GM19238 (cell line): Measurements from ENCODE around the gene RPS10.
"Not testable (repeated sequence)": the region's sequence is repeated elsewhere in the genome, so short reads cannot be mapped to it uniquely, and the experiment has no call there.

ENCODE experiments used
- DNase-seq: peaks from one replicate; pipeline ENCODE4 v3.0.0; 2011; ENCODE audit warnings: low spot score; ENCODE audit not compliant: insufficient read length

The RPS10 gene

DNA sequence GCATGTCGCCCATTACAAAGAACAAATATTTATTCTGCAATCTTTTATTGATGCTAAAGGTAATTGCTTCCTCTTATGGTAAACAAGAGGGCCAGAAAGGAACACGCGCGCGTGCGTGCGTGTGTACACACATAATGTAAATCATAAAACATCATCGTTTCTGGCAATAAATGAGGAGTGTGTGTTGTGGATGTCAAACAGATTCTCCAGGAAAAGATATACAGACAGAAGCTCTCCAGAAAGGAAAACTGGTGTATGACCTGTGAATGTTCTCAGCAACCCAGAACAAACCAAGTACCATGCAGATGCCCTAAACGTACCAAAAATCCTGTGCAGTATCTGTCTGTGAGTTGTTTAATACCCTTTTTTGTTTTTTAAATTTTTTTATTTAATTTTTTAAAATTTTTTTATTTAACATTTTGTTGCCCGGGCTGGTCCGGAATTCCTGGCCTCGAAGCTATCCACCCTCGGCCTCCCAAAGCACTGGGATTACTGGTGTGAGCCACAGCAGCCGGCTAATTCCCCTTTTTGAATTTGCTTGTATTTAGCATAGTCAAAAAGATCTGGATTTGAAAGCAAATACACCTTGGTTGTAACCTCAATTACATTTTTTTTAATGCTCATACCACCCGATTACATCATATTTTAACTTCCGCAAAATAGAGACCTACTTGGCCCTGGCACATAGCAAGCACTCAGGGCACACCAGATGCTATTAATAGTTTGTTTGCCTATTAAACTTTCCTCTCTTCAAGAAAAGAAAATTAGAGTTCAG lies 32.5 kb downstream of the RPS10 start:
- no peak for DNase-seq

DNA sequence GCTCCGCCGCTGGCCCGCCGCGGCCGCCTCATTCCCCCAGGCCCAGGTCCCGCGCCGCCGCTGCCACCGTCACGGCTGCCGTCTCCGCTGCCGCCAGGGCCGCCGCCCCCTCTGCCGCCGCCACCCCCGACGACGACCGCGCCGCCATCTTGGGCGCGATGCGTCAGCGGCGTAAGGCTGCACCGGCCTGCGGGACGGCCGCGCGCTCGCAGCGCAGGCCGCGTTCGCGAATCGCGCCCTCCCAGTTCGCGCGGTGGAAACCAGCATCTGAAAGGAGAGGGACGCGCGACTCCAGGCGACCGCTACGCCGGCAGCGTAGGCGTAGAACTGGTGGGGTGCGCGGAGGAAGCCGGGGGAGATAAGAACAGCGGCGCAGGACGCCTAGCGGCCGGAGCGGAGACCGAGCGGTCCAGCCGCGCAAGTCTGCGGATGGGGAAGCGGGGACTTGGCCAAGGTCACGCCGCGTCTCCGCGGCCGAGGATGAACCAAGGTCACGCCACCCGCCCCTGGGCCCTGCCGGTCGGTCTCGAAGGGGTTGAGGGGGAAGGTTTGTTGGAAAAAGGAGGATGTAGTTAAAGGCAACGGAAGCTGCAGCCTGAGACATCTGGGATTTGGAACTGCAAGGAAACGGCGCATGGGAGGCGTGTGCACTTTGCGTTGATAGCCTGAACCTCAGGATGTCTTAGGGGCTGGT lies 33.2 kb downstream of the RPS10 start, which contains the start of gene NUDT3:
NUDT3 (minus strand) TSS at position 173 of the 694 bp plus-strand sequence. CDS start 307 bp downstream, outside the sequence.
- peak; percentile 89 for DNase-seq

DNA sequence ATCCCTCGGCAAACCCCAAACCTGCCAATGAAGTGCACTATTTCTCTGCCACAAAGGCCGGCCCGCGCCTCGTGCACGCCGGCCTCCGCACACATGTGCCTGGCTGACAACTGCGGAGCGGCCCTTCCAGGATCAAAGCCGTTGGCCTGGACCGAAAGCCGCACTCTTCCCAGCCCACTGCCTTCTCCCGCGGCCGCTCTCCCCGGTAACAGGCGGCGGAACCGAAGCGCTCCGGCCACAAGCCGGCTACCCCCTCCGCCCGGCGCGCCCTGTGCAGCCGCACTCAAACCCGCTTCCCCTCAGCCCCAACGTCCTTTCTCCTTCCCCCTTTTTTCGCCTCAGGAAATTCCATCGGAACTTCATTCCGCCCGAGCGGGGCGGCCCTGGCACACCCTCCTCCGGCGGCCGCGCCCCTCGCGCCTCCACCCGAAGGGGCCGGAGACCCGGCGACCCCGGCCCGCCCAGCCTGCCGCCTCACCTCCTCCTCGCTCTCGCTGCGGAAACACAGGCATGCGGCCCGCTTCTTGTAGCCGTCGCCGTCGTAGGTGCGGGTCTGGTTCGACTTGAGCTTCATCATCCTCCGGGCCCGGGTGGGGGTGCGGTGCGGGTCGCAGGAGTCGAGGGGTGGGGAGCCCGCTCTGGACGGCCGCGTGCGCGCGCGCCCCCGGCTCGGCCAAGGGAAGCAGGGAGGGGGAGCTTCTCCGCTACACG lies 33.9 kb downstream of the RPS10 start:
- peak; percentile 47 for DNase-seq

DNA sequence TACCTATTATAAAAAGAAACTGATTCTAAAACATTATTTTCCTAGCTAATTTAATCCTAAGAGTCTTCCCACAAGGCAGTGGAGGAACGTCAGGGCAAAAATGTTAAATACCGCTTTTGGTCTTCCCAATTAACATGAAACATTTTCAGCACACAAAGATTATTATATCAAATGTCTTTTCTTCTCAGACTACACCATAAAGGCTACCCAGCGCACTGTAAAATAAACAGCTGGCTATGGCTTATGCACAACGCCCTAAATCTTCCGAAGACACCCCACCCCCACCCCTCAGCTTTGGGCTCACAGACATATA lies 34.4 kb downstream of the RPS10 start:
- DNase-seq, result no peak

DNA sequence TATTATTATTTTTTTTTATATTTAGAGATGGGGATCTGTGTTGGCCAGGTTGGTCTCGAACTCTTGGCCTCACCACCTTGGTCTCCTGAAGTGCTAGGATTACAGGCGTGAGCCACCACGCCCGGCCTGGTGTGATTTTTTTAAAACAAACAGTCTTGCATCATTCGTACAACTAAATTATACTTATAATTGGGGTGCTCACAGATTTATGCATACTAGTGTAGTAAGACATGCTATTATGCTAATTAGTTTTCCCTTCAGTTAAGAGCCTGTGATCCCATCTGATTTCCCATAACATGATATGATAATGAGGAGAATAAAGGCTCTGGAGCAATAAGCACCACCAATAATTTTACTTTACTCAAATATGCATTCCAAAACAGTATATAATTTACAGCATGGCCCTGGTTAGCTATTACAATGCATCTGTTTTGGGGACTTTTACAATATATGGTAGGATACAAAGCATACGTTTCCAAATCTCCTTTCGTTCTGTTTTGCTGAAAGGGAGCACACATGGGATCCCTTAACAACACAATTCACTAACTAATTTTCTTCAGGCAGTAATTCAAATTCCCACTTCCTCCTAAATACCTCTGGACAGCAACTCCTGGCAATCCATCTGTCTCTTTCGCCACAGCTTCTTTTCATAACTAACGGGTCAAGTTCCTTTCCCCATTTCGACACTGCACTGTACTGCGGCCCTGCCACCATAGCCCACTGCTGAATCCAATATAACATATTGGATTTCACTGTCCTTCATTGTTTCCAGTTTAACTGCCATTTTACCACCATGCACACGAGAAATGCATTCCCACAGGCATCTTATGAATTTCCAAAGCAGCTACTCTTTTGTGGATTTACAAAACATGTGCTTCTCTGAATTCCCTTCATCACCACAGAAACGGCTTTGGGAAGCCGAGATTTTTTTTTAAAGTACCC lies 35.1 kb downstream of the RPS10 start:
- no peak for DNase-seq

DNA sequence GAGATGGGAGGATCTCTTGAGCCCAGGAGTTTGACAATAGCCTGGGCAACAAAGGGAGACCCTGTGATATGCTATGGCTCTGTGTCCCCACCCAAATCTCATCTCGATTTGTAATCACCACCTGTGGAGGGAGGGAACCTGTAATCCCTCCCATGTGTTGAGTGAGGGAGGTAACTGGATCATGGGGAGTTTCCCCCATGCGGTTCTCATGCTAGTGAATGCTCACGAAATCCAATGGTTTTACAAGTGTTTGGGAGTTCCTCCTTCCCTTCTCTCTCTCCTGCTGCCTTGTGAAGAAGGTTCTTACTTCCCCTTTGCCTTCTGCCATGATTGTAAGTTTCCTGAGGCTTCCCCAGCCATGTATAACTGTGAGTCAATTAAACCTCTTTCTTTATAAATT lies 36.8 kb downstream of the RPS10 start:
- no peak for DNase-seq

DNA sequence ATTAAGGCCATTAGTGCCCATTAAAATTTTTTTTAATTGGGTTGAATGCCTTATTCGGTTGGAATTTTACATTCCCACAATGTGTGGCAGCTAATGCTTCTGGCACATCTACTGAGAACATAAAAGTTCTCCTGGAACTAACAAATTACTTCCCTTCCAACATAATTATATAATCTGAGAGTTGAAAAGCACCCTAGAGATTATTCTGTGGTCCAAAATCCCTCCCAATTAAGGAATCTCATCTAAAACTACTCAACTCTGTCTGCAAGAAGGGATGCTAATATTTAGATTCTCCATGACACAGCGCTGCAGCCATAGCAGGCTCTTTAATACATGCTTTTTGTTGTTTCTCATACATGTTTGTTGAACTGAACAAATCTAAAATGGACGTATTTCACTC lies 37.4 kb downstream of the RPS10 start:
- DNase-seq, result no peak

DNA sequence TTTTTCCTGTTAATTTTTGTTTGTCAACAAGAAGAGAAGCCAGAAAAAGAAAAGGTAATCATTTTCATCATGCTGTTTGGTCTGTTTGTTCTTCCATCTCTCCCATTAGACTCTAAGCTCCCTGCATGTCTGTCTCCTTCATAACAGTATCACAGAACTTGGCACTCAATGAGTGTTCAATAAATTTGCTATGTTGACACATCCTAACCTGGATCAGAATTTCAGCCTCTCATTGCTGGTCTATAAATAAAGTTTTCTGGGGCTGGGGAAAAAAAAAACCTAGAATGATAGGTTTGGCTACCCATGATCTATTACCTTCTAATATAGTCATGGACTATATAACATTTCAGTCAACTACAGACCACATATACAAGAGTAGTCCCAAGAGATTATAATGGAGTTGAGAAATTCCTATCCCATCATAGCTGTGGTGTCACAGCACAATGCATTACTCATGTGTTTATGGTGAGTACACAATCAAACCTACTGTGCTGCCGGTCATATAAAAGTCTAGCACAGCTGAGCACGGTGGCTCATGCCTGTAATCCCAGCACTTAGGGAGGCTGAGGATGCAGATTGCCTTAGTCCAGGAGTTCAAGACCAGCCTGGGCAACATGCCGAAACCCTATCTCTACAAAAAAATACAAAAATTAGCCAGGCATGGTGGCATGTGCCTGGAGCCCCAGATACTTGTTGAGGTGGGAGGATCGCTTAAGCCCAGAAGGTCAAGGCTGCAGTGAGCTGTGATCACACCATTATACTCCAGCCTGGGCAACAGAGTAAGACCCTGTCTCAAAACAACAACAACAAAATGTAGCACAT lies 39.3 kb downstream of the RPS10 start:
- no peak for DNase-seq

DNA sequence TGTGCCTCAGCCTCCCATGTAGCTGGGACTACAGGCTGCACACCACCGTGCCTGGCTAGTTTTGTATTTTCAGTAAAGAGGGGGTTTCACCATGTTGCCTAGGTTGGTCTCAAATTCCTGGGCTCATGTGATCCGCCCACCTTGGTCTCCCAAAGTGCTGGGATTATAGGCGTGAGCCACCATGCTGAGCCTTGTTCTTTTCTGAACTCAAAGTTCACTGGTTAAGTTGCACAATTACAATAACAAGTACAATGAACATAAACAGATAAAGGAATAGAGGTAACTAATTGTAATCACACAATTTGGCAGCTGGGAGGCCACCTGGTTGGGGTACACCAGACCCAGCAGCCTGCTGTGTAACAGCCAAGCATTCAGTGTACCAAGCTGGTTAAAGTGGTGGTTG lies 40.1 kb downstream of the RPS10 start:
- no peak for DNase-seq

DNA sequence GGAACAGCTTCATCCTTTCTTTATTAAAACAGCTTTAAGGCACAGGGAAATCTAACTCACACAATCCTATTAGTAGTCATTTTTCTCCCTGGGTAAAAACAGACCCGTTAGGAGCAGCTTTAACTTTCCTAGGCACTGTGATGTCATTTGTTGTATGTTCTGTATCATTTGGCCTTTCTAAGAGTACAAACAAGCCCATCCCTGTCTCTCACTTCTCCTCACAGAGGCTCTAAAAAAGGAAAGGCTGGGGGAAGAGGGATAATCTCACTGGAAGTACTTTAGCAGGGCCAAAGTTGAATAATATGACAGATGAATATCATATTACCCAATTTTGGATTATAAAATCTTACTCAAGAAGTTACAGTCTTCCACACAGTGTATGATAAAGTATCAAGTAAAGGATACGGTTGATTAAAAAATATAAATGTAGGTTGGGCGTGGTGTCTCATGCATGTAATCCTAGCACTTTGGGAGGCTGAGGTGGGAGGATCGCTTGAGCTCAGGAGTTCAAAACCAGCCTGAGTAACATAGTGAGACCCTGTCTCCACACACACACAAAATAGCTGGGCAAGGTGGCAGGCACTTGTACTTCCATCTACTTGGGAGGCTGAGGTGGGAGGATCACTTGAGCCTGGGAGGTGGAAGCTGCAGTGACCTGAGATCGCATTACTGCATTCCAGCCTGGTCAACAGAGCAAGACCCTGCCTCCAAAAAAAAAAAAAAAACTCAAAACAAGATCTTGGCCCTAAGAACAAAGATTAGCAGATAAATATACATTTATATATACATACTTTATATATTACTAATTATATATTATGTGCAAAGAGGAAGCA lies 41.3 kb downstream of the RPS10 start:
- DNase-seq, result no peak

DNA sequence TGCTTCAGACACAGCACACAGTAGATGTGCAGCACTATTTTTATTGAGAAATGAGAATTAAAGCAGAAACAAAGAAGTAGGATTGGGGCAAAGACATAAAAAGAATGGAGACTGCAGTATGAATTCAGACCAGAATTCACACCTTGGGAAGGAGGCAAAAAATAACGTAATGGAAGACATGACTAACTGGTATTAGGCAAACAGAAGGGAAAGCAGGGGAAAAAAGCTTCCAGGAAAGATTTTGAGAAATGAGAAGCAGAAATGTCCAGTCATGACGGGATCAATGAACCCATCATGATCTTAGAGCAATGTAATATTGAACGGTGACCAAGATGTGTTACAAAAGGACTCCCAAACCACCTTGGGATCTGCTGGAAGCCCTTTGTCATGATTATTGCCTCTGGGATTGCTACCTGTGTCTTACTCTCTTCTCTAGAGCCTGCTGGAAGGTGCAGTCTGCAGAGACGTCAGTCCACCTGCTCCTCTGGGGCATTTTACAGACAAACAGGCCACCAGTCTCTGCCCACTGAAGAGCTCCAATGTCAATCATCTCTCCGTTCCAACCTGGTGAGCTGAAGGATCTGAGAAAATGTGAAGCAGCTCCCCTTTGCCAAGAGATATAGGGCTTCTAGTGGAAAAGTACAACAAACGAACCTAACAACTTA lies 42.1 kb downstream of the RPS10 start:
- no peak for DNase-seq

DNA sequence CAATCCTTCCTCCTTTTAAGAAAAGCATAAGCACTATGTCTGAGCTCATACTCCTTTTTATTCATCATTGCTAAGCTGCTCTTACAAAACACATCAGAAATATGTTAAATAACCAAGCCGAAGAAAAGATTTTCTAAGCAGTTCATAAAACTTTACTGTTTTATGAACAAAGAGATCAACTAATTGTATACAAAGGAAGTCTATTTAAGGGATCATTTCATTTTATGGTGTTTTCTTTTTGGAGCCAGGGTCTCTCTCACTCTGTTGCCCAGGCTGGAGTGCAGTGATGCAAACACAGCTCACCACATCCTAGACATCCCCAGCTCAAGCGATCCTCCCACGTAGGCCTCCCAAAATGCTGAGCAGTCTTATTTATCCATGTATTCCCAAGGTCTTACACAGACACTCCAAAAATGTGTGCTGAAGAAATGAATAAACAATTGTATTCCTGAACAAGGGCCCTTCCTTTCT lies 42.7 kb downstream of the RPS10 start:
- no peak for DNase-seq

DNA sequence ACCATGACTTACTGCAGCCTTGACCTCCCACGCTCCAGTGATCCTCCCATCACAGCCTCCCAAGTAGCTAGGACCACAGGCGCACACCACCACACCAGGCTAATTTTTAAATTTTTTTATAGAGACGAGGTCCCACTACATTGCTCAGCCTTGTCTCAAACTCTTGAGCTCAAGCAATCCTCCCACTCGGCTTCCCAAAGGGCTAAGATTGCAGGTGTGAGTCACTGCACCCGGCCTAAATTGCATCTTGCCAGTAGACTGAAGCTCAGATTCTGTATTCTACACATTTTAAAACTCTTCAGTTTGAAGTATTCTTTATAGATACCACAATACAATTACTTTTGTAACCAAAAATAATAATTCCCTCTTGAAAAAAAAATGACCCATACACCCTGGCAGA lies 44.8 kb downstream of the RPS10 start:
- no peak for DNase-seq

DNA sequence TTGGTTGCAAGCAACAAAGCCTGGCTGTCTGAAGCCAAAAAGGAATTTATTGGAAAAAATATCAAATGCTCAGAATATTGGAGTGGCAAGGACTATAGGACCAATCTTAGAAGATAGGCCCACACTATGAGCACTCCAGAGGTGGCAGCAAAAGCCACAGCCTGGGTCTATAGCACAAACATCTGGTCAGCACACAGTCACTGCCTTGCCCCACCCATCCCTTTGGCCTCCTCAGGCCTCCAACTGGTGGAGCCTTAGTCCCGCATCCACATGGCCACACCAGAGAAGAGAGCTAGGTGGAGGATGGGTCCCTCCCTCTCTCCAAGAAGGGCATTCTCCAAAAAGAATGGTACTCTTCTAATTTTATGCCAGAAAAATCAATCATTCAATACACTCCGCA lies 47.4 kb downstream of the RPS10 start:
- DNase-seq, result no peak

DNA sequence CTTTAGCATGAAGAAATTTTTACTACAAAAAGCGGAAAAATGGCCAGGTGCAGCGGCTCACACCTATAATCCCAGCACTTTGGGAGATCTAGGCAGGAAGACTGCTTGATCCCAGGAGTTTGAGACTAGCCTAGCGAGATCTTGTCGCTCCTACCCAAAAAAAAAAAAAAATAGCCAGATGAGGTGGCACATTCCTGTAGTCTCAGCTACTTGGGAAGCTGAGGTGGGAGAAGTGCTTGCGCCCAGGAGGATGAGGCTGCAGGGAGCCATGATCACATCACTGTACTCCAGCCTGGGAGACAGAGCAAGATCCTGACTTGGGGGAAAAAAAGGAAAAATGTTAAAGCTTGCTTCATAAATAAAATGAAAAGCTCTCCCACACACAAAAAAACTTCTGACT lies 47.9 kb downstream of the RPS10 start:
- DNase-seq, result no peak

DNA sequence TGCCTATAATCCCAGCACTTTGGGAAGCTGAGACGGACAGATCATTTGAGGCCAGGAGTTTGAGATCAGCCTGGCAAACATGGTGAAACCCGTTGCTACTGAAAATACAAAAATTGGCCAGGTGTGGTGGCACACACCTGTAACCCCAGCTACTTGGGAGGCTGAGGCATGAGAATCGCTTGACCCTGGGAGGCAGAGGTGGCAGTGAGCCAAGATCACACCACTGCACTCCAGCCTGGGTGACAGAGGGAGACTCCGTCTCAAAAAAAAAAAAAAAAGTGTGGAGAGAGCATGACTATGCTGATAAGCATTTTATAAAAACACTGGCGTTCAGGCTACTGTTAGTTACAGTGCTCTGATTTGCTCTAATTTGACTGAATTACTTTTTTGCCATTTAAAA lies 48.3 kb downstream of the RPS10 start:
- not testable (repeated sequence) for DNase-seq

DNA sequence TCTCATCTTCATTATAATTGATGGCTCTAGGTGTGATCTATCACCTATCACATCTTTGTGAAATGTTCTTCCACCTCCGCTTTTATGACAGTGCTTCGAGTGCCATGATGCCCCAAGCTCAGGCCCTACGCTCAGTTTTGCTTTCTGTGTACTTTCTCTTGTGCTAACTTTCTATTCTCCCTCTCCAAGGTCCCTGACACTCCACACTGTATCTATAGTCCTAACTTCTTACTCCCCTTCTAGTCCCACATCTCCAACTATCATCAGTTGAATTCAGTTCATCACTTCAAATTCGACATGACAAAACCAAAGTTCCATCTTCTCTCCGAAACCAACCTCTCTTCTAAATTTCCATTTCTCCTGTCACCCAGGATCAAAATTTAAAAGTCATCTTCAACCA lies 50.0 kb downstream of the RPS10 start:
- no peak for DNase-seq

DNA sequence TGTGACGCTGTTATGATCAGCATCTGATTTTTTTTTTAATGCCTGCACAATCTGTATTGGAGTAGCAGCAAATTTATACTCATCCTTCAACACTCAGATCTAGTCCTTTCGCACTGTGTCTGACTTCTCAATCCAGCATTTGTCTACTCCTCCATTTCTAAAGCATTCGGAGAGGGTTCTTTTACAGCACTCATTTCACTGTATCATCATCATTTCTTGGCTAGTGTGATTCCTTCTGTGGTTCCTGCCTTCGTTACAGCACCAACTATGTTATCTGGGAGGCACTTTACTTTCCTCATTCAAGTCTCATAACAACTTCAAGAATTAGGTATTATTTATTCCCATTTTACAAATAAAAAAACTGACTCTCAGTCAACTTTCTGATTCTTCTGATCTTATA lies 51.4 kb downstream of the RPS10 start:
- no peak for DNase-seq

DNA sequence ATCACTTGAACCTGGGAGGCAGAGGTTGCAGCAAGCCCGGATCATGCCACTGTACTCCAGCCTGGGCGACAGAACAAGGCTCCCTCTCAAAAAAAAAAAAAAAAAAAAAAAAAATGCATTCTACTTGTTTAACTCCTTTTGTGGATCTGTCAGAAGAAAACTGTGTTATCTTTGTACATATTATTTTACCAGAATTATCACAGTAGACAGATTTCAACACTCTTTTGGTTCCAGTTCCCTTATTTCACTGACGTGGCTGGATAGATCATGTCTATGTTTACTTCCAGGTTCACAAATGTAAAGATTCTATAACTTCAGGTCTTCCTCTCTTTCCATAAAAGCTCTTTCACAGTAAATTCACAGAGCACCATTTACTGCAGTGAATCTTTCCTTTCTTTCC lies 51.8 kb downstream of the RPS10 start:
- no peak for DNase-seq
